Mucosa of descending colon (tissue), 3 donors: ENCODE results near the gene ZSCAN5A. TPM values are rescaled to one million over a fixed set of nuclear protein-coding genes. Genes with fewer than 3 reads are reported as not detected.

Experiments
- ATAC-seq: fragments of 200-7000 bp; cut with Tn5 transposase; one replicate; pipeline ENCODE4 v1.9.1; 2020; ENCODE audit warnings: mild to moderate bottlenecking, moderate library complexity
- DNase-seq, 3 donors: peaks; one replicate each; pipeline ENCODE4 v3.0.0-alpha.2; 2020
- H3K36me3 ChIP-seq: fragments of 200-600 bp; one replicate; pipeline ENCODE4 v1.8.0; 2021; ENCODE audit warnings: low read depth, mild to moderate bottlenecking
- H3K4me1 ChIP-seq: fragments of 200-600 bp; one replicate; pipeline ENCODE4 v1.8.0; 2021; ENCODE audit warnings: low read depth, mild to moderate bottlenecking
- H3K4me3 ChIP-seq: fragments of 200-600 bp; one replicate; pipeline ENCODE4 v1.8.0; 2021; ENCODE audit warnings: mild to moderate bottlenecking
- H3K9me3 ChIP-seq: fragments of 200-600 bp; one replicate; pipeline ENCODE4 v1.8.0; 2021; ENCODE audit warnings: mild to moderate bottlenecking
- CTCF ChIP-seq: fragments of 200-600 bp; IDR thresholded peaks from one replicate; pipeline ENCODE4 v1.8.0; 2022; ENCODE audit warnings: antibody characterized with exemption, mild to moderate bottlenecking
- intact Hi-C, 2 donors: fragments of 100-400 bp; cut with DNase I in 1 of 2; cut with micrococcal nuclease in 1 of 2; formaldehyde crosslinking; loops; one replicate each; pipeline versions ENCODE4 v1.11.0 to v1.11.1; 2022; cut with DNase I, micrococcal nuclease
- long read RNA-seq, 2 donors: library from polyadenylated mRNA; unstranded; transcript quantifications; one replicate each; pipeline ENCODE4 v2.0.0, GENCODE V29; 2019 to 2021
- total RNA-seq, 3 donors: library from RNA; stranded (reverse); fragmentation: NEBNext Ultra II Directional in 2 of 3; extraction: Animal tissue kit (Norgen Biotek cat#: 25700) in 2 of 3; gene quantifications; one replicate each; pipeline versions ENCODE4 v1.2.1 to v1.2.4, GENCODE V29; 2021 to 2023
- donor health status: DM: no; HTN: no; CAD: no; lungs with moderate emphysema.
- donor health status: DM: no; HTN: no; CAD: no.
- donor health status: DM: no; HTN: yes; CAD: no.

ZSCAN5A gene
- total RNA-seq, result 10 to 100 TPM; 10.5 to 24.0 (median 14.3) TPM
- long read RNA-seq, donor 1, partial matches to known transcripts, result 0 of 6 reads
- long read RNA-seq, donor 1, other reads (novel, unspliced or antisense), result 6 of 6 reads
- long read RNA-seq, donor 2, partial matches to known transcripts, result 0 of 4 reads
- long read RNA-seq, donor 2, other reads (novel, unspliced or antisense), result 4 of 4 reads

GRCh38 chr19:56314381-56315076, at the start of gene ZSCAN5A:
Gene ZSCAN5A, minus strand, starts transcription at chr19:56314839. Its CDS starts 89,793 bp downstream, at chr19:56225046.
- DNase-seq (peak; percentile 96 to 99 (median 99)), ATAC-seq (peak; percentile 91)
- Histone ChIP-seq H3K9me3 (no peaks in the 10 kb centered on the region), H3K4me1 (peaks cover 11% of the 10 kb centered on the region), H3K36me3 (no peaks in the 10 kb centered on the region), H3K4me3 (peak within 1 kb of the TSS; percentile 56)
- no peak for TF ChIP-seq CTCF
- intact Hi-C loops, result no loop called here

DNA sequence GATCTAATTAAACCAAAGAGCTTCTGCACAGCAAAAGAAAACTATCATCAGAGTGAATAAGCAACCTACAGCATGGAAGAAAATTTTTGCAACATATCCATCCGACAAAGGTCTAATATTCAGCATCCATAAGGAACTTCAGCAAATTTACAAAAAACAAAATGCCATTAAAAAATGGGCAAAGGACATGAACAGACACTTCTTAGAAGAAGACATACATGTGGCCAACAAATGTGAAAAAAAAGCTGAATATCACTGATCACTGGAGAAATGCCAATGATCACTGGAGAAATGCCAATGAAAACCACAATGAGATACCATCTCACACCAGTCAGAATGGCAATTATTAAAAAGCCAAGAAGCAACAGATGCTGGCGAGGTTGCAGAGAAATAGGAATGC, 46.2 kb upstream of the ZSCAN5A start:
- H3K4me1 ChIP-seq, result peaks cover 1% of the 10 kb centered on the region
- intact Hi-C loops, result no loop called here
- no peak for ATAC-seq

GRCh38 chr19:56356944-56357343, 42.3 kb upstream of the ZSCAN5A start:
- peaks cover 4% of the 10 kb centered on the region for H3K4me1 ChIP-seq
- no peak for TF ChIP-seq CTCF
- H3K4me3 ChIP-seq, result no peak overlapping the region
- intact Hi-C loops, result loop anchor here (10.0 kb wide), 1 partner anchor 282 kb away; no protein-coding TSS in a partner anchor
- ATAC-seq (no peak), DNase-seq (no peak)
- no peaks in the 10 kb centered on the region for H3K36me3 ChIP-seq
- H3K9me3 ChIP-seq, result peaks cover 20% of the 10 kb centered on the region

More for the DNA sequence above, 46.2 kb upstream of the ZSCAN5A start:
- peaks cover 35% of the 10 kb centered on the region for H3K9me3 ChIP-seq
- H3K4me3 ChIP-seq, result no peak overlapping the region
- H3K36me3 ChIP-seq, result no peaks in the 10 kb centered on the region
- no peak for DNase-seq
- TF ChIP-seq CTCF, result no peak

- intact Hi-C loops, result loop anchor here (10.0 kb wide), 1 partner anchor 281 kb away; no protein-coding TSS in a partner anchor
- no peak for TF ChIP-seq CTCF
- no peak for ATAC-seq
- Histone ChIP-seq H3K4me1 (peaks cover 4% of the 10 kb centered on the region), H3K4me3 (no peak overlapping the region), H3K9me3 (peaks cover 8% of the 10 kb centered on the region), H3K36me3 (no peaks in the 10 kb centered on the region)
- no peak for DNase-seq
These were observed 40.9 kb upstream of the ZSCAN5A start for GRCh38 chr19:56355517-56355916.

DNA sequence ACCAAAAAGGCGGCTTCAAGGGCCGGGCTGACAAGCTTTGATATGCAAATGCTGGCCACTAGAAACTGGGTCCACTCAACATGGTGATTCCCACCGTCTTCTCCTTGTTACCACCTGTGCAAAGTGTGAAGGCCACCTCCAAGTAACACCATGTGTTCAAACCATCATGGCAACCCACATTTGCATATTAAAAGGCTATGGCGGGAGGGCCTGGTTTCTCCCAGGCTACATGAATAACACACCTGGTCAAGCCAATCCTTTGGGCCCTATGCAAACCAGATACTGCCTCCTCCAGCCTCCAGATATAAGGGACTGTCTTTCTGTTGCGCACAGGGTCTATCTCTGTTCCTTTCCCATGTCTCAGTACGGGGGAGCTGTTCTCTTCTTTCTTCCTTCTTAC, 36.6 kb upstream of the ZSCAN5A start:
- ATAC-seq (no peak), DNase-seq (no peak)
- intact Hi-C loops, result loop anchor here (10.0 kb wide), 1 partner anchor 276 kb away; no protein-coding TSS in a partner anchor
- Histone ChIP-seq H3K4me3 (no peak overlapping the region), H3K4me1 (peaks cover 4% of the 10 kb centered on the region), H3K9me3 (no peaks in the 10 kb centered on the region), H3K36me3 (no peaks in the 10 kb centered on the region)
- no peak for TF ChIP-seq CTCF
